PC-9 (cell line): ENCODE data around the gene LDAH.

Experiments used
- CTCF ChIP-seq: fragments of 200-600 bp; sonication (generic); conservative IDR thresholded peaks from 2 replicates; pipeline ENCODE4 v1.6.1; 2017; ENCODE audit warnings: mixed run types, antibody characterized with exemption, mild to moderate bottlenecking, moderate library complexity
- EZH2 ChIP-seq: fragments of 200-600 bp; sonication (generic); IDR thresholded peaks from 2 replicates; pipeline ENCODE4 v1.8.0; 2017; ENCODE audit warnings: antibody characterized with exemption, low read depth

GRCh38 chr2:20818820-20819219 is 4.1 kb downstream of the LDAH start:
- no peak for TF ChIP-seq CTCF
- TF ChIP-seq EZH2, result no peak
